Left hindlimb (tissue), 1 donor: ENCODE measurements around the gene ZBTB8OS.

Experiments used
- DNase-seq: peaks from one replicate; pipeline ENCODE4 v3.0.0-alpha.2; 2018

The ZBTB8OS gene

DNA sequence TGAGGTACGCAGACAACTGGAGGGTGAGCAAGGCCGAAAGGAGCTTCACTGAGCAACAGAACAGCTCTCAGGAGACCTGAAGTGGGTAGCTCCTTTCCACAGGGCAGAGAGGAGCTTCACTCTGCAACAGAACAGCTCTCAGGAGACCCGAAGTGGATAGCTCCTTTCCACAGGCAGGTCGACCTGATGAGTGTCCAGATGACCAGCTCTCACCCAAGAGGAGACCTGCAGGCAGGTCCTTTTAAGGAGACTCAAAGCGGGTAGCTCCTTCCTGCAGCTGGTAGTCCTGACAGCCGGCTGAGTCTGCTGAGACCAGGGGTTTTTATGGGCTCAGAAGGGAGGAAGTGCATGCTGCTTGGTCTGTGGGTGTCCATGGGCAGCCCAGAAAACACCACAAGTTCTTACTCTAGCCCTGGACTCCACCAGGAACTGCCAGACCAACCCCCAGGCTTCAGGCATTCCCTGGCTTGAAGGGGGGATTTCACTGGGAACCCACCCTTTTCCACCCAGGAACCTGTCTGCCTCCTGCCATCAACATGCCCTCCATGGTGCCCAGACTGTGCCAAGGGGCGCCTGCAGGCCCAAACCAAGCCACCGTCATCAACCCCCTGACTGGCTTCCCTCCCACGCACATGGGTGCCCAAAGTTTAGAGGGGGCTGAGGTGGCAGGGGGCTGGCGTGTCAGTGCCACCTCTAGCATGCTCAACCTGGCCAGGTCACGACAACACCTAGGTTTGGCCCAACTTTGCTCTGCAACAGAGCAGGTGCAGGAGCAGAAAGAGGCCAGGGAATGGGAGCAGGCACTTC lies 43.6 kb downstream of the ZBTB8OS start:
- no peak for DNase-seq

DNA sequence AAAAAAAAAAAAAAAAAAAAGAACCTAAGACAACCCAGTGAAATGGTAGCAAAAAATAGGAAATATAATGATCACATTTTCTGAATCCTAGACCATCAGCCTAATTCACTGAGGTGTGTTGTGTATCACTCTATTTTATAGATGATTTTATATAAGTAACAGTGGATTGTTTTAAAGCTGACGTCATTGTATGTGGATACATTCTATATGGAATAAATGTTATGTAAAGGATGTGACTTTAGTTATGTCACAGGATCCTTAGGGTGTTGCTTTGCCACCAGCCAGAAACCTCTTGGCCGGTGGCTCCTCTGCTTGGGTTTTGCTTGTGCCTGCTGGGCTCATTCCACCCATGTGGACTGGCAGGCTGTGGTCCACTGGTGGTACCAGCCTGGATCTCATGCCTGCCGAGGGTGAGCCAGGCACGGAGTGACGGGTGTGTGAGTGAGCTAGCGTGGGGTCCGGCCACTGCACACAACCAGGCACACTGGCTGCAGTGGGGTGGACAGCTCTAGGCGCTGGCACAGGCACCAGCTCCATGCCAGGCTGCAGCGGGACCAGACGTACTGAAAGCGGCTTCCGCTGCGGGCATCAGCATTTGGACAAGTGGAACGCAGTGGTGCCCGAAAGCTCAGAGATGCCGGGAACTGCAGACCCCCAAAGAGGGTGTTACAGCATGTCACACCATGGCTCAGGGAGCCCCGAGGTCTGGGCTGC lies 44.5 kb downstream of the ZBTB8OS start:
- DNase-seq, result no peak

DNA sequence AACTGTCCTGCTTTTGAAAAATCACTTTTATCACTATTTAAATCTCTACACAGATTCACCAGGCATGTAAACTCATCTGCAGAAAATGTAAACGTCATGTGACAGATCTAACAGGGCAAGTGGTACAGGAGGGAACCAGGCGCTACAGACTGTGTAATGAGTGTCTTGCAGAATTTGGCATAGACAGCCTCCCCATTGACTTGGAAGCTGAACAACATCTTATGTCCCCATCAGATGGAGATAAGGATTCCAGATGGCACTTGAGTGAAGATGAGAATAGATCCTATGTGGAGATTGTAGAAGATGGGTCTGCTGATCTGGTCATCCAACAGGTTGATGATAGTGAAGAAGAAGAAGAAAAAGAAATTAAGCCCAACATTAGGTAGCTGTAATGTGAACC lies 50.3 kb downstream of the ZBTB8OS start:
- DNase-seq, result no peak

DNA sequence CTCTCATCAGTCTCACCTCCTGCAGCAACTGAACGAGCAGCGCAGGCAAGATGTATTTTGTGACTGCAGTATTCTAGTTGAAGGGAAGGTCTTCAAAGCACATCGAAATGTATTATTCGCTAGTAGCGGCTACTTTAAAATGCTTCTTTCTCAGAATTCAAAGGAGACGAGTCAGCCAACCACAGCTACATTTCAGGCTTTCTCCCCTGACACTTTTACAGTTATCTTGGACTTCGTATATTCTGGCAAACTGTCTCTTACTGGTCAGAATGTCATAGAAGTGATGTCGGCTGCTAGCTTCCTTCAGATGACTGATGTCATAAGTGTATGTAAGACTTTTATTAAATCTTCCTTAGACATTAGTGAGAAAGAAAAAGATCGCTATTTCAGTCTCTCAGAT lies 57.4 kb downstream of the ZBTB8OS start:
- no peak for DNase-seq

DNA sequence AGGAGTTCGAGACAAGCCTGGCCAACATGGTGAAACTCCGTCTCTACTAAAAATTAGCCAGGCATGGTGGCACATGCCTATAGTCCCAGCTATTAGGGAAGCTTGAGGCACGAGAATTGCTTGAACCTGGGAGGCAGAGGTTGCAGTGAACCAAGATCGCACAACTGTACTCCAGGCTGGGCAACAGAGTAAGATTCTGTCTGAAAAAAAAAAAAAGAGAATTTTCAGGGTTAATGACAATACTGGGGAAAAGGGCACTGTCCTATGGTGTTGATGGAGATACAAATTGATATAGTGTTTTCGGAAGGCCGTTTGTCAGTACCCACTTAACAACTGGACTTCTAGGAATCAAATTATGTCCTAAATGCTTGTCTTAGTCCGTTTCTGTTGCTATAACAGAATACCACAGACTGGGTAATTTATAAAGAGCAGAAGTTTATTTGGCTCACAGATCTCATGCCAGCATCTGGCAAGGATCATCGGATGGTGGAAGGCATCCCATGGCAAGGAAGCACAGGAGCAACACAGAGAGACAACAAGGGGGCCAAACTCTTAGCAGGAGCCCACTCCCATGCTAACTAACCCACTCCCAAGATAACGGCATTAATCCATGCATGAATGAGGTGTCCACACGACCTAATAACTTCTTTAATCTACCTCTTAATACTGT lies 69.9 kb downstream of the ZBTB8OS start:
- DNase-seq, result no peak
